Stomach (tissue), 9 donors: ENCODE data around the gene TSEN54. TPM values are rescaled to one million over a fixed set of nuclear protein-coding genes. Genes with fewer than 3 reads are reported as not detected.

Experiments
- DNase-seq, 2 donors: peaks; one replicate each; pipeline versions ENCODE4 v3.0.0 to v3.0.0-alpha.2; 2013 to 2019
- H3K27ac ChIP-seq, 5 donors: fragments of 200-600 bp in 4 of 5; sonication (generic) in 4 of 5; one replicate each; pipeline ENCODE4 v1.5.1; 2013 to 2019; ENCODE audit warnings: mild to moderate bottlenecking in 1 of 5, moderate library complexity in 1 of 5
- H3K27me3 ChIP-seq, 3 donors: fragments of 200-600 bp; sonication (generic); one replicate each; pipeline ENCODE4 v1.5.1; 2017 to 2019; ENCODE audit warnings: mixed run types in 1 of 3
- H3K36me3 ChIP-seq, 4 donors: fragments of 200-600 bp; sonication (generic); 1 replicate in 3 of 4; 2 replicates in 1 of 4; pipeline ENCODE4 v1.5.1; 2016 to 2019
- H3K4me1 ChIP-seq, 4 donors: fragments of 200-600 bp; sonication (generic); one replicate each; pipeline ENCODE4 v1.5.1; 2016 to 2019
- H3K4me3 ChIP-seq, 4 donors: fragments of 200-600 bp; sonication (generic) in 3 of 4; one replicate each; pipeline ENCODE4 v1.5.1; 2016 to 2019; ENCODE audit warnings: mild to moderate bottlenecking in 1 of 4
- H3K9me3 ChIP-seq, 4 donors: fragments of 200-600 bp; sonication (generic); one replicate each; pipeline ENCODE4 v1.5.1; 2016 to 2019
- EP300 ChIP-seq: sonication (generic); formaldehyde crosslinking; IDR thresholded peaks from one replicate; pipeline ENCODE4 v1.6.1; 2017; ENCODE audit warnings: antibody characterized with exemption
- POLR2A ChIP-seq, 4 donors: fragments of 450-650 bp; IDR thresholded peaks; one replicate each; pipeline ENCODE4 v1.6.1; 2016; ENCODE audit warnings: antibody characterized with exemption in 4 of 4, control low read depth in 2 of 4, mild to moderate bottlenecking in 1 of 4, moderate library complexity in 1 of 4
- POLR2AphosphoS5 ChIP-seq, 3 donors: sonication (generic); formaldehyde crosslinking; IDR thresholded peaks; one replicate each; pipeline ENCODE4 v1.6.1; 2016; ENCODE audit warnings: antibody characterized with exemption in 3 of 3
- WGBS, 5 donors: extraction: QIAGEN DNeasy Blood & Tissue Kit in 3 of 5; methylation state at CpG; one replicate each; pipeline versions ENCODE4 v1.1.5 to v1.1.7; 2013 to 2018; 5-methylcytosine and 5-hydroxymethylcytosine counted together
- intact Hi-C: fragments of 100-400 bp; cut with DNase I; formaldehyde crosslinking; loops from one replicate; pipeline ENCODE4 v1.15.1; 2023; ENCODE audit warnings: low total_unique reads
- polyA plus RNA-seq, 3 donors: library from polyadenylated mRNA; stranded (reverse); fragments of 200-250 nt; gene quantifications; one replicate each; pipeline ENCODE4 v1.2.3, GENCODE V29; 2013
- total RNA-seq, 5 donors: library from RNA; depleted of rRNA; stranded (reverse); fragments of >200 nt; gene quantifications; one replicate each; pipeline versions ENCODE4 v1.1.0 to v1.2.3, GENCODE V29; 2014 to 2016
- TF ChIP-seq, protein P1 (sequence below), 7 experiments: fragments of 450-650 bp in 4 of 7; fragments of 200-600 bp in 3 of 7; sonication (generic) in 3 of 7; IDR thresholded peaks; one replicate each; pipeline ENCODE4 v1.5.1; 2016 to 2019; ENCODE audit warnings: antibody characterized with exemption in 7 of 7, control low read depth in 2 of 7, mild to moderate bottlenecking in 1 of 7
- donor health status: healthy with polysubstance abuse.
- donor health status: Bipolar disorder and iron deficiency.
- donor health status: healthy.

The TSEN54 gene
- total and polyA plus RNA-seq, 8 donors: 13.2 to 219 (median 42.1) TPM

DNA sequence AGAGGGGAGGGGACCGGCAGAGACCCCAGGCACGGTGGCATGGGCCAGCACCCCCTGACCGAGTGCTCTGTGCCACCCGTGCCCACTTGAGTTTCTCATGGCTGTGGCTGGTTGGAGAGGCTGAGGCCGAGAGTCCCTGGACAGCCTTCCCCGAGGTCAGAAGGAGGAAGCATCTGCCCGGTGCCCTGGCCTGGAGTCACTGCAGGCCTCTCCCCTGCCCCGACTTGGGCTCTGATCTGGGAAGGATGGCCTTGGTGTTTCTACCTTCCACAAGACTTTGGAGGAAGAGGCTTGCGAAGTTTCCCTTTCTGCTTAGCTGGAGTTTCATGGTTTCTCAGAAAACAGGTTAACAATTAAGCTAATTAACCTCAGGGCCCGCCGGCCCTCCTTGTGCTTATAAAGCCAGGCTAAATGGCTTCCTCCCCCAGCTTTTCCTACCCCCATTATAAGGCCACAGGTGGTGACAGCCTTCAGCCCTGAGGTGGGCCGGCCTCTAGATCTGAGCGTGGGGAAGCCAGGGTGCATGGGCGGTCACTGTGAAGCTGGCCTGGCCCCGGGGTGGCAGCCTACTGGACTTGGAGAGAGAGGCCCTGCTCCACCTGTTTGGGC is 26.5 kb downstream of the TSEN54 start:
- intact Hi-C loops: no loop called here
- H3K27ac ChIP-seq: peak overlapping the region; percentile 26 to 69 (median 55)
- H3K36me3 ChIP-seq: peaks cover 0 to 20% (median 3%) of the 10 kb centered on the region in 4 donors

DNA sequence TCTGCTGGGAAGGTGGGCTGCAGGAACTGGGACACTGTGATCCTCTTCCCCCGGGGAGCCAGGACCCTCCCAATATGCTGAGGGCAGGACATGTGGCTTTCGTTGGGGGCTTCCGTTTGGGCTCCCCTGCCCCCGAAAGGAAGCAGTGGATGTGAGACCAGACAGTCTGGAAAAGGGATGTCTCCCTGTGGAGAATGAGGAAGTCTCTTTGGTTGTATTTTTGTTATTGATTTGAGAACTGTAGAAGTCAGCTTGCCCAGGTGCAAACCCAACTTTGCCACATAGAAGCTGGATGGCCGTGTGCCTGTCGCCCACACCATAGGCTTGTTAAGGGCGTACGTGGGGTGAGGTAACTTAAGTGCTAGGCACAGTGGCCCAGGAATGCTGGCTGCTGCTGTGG is 27.9 kb downstream of the TSEN54 start:
- intact Hi-C loops: no loop called here
- no peaks in the 10 kb centered on the region for H3K9me3 ChIP-seq
- H3K4me3 ChIP-seq: no peak overlapping the region
- H3K4me1 ChIP-seq: peaks cover 34 to 88% (median 69%) of the 10 kb centered on the region in 4 donors
- TF ChIP-seq POLR2A (IDR thresholded peaks at IDR 0.05) (no peak), EP300 (no peak), POLR2AphosphoS5 (IDR thresholded peaks at IDR 0.05) (no peak)
- TF ChIP-seq, protein P1, sequence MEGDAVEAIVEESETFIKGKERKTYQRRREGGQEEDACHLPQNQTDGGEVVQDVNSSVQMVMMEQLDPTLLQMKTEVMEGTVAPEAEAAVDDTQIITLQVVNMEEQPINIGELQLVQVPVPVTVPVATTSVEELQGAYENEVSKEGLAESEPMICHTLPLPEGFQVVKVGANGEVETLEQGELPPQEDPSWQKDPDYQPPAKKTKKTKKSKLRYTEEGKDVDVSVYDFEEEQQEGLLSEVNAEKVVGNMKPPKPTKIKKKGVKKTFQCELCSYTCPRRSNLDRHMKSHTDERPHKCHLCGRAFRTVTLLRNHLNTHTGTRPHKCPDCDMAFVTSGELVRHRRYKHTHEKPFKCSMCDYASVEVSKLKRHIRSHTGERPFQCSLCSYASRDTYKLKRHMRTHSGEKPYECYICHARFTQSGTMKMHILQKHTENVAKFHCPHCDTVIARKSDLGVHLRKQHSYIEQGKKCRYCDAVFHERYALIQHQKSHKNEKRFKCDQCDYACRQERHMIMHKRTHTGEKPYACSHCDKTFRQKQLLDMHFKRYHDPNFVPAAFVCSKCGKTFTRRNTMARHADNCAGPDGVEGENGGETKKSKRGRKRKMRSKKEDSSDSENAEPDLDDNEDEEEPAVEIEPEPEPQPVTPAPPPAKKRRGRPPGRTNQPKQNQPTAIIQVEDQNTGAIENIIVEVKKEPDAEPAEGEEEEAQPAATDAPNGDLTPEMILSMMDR (IDR thresholded peaks at IDR 0.05): no peak
- no peaks in the 10 kb centered on the region for H3K27me3 ChIP-seq
- H3K27ac ChIP-seq: peak overlapping the region in 4 of 5 donors; percentile 4 to 69 (median 53)
- DNase-seq: no peak
- 73 to 84% (median 81%) methylated on average over 7 to 8 of the region's 8 CpGs for WGBS, 5 donors
- peaks cover 0 to 20% (median 3%) of the 10 kb centered on the region in 4 donors for H3K36me3 ChIP-seq

More for the DNA sequence above, 26.5 kb downstream of the TSEN54 start:
- no peaks in the 10 kb centered on the region for H3K9me3 ChIP-seq
- H3K4me1 ChIP-seq: peaks cover 26 to 86% (median 60%) of the 10 kb centered on the region in 4 donors
- 45 to 76% (median 52%) methylated on average over 14 to 15 of the region's 15 CpGs for WGBS, 5 donors
- H3K4me3 ChIP-seq: no peak overlapping the region
- TF ChIP-seq POLR2A (IDR thresholded peaks at IDR 0.05) (no peak), EP300 (no peak), POLR2AphosphoS5 (IDR thresholded peaks at IDR 0.05) (no peak)
- TF ChIP-seq, protein P1 (IDR thresholded peaks at IDR 0.05): no peak
- DNase-seq: no peak
- no peaks in the 10 kb centered on the region for H3K27me3 ChIP-seq

DNA sequence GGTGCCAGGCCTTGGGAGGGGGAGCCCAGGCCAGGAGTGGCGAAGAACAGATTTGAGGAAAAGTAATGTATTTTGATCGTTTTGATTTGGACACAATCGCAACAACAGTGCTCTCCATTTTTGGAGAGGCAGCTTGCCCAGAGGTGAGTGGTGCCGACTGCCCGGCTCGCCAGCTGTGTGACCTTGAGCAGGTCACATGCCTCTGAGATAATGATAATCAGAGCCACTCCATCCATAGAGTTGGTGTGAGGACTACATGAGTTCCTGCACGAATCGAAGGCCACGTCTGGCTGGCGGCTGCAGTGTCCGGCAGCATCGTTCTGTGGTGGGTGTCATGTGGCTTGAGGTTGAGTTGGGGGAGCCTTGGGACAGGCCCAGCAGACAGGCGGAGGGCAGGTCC is 29.9 kb downstream of the TSEN54 start:
- H3K4me1 ChIP-seq: peaks cover 35 to 75% (median 57%) of the 10 kb centered on the region in 4 donors
- intact Hi-C loops: no loop called here
- WGBS, 5 donors: 55 to 82% (median 59%) methylated on average over 10 to 13 of the region's 13 CpGs
- no peak overlapping the region for H3K4me3 ChIP-seq
- peaks cover 0 to 11% (median 3%) of the 10 kb centered on the region in 4 donors for H3K36me3 ChIP-seq
- no peak for TF ChIP-seq POLR2AphosphoS5 (IDR thresholded peaks at IDR 0.05)
- TF ChIP-seq, protein P1 (IDR thresholded peaks at IDR 0.05): no peak
- TF ChIP-seq POLR2A (IDR thresholded peaks at IDR 0.05): no peak
- TF ChIP-seq EP300: no peak
- peak overlapping the region in 2 of 5 donors; percentile 50 to 53 for H3K27ac ChIP-seq
- H3K27me3 ChIP-seq: no peaks in the 10 kb centered on the region
- no peak for DNase-seq
- no peaks in the 10 kb centered on the region for H3K9me3 ChIP-seq

DNA sequence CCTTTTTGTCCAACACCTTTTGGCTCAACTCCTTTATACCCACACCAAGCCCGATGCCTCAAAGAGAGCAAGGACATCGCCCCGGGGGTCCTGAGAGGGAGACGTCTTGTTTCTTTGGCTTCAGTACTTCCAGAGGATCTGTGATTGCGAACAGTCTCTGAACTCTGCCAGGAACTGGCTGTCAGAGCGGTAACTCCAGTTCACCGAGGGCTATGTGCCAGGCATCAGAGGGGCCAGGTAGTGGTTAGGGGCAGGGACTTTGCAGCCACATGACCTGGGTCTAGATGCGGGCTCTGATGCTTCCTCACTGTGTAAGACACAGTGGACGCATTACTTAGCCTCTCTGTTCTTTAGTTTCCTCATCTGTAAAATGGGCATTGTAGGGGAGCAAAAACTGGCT is 30.8 kb downstream of the TSEN54 start:
- no peak for TF ChIP-seq EP300
- no peak for TF ChIP-seq POLR2A (IDR thresholded peaks at IDR 0.05)
- TF ChIP-seq, protein P1 (IDR thresholded peaks at IDR 0.05): no peak
- no peak for TF ChIP-seq POLR2AphosphoS5 (IDR thresholded peaks at IDR 0.05)
- Histone ChIP-seq H3K4me1 (peaks cover 30 to 77% (median 53%) of the 10 kb centered on the region in 4 donors), H3K27ac (peak overlapping the region; percentile 33 to 96 (median 90))

More for the DNA sequence above, 30.8 kb downstream of the TSEN54 start:
- Histone ChIP-seq H3K27me3 (no peaks in the 10 kb centered on the region), H3K4me3 (no peak overlapping the region), H3K36me3 (peaks cover 0 to 11% (median 3%) of the 10 kb centered on the region in 4 donors), H3K9me3 (no peaks in the 10 kb centered on the region)
- DNase-seq: peak in 1 of 2 donors; percentile 70
- 43 to 62% (median 50%) methylated on average over 9 of the region's 9 CpGs for WGBS, 5 donors
- intact Hi-C loops: no loop called here
